ENCODE results near the gene ALG1. TPM values are rescaled to one million over a fixed set of nuclear protein-coding genes. Genes with fewer than 3 reads are reported as not detected.

Gene ALG1
- total and polyA plus RNA-seq, 2 of the 13 experiments (the other 11 are each of a cell fraction or from before 2014, with no cell fraction given), result 43.3 to 75.6 TPM

DNA sequence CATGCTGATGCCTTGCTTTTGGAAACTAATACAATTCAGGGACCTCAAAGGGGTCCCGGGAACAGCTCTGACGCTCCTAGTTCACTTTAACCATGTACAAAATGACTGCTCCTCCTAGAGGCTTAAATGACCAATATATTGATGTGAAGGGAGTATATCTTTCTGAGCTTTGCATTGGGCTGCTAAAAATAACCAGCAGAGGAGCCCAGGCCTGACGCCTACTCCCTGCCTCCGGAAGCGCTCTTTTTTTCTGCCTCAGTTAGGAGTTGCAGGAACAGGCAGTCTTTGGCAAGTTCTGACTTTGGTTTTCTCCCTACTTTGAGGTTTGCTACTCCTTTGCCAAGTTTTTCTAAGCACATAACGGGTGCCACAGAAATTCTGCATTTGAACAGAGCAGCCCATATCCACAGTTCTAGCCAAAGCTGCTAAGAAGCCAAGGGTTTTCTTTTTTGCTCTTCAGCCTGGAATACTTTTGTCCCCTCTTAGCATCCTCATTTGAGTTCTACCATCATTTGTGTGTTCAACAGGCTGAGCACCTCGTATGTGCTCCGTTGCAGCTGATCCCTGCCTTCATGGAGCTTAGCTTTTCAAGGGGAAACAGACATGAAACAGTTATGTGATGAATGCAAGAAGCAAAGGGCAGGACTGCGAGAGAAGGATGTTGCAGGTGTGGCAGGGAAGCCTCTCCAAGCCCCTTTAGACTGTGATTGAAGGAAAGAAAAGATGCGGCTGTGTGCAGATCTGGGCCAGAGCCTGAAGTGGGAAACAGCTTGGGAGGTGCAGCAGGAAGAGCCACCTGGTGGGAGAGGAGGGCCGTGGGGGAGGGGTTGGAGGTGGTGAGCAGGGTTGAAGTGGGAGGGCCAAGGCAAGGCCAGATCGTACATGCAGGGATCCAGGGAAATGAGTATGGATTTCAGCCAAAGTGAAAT, 35.2 kb upstream of the ALG1 start (continued):
- TF ChIP-seq, protein P1, sequence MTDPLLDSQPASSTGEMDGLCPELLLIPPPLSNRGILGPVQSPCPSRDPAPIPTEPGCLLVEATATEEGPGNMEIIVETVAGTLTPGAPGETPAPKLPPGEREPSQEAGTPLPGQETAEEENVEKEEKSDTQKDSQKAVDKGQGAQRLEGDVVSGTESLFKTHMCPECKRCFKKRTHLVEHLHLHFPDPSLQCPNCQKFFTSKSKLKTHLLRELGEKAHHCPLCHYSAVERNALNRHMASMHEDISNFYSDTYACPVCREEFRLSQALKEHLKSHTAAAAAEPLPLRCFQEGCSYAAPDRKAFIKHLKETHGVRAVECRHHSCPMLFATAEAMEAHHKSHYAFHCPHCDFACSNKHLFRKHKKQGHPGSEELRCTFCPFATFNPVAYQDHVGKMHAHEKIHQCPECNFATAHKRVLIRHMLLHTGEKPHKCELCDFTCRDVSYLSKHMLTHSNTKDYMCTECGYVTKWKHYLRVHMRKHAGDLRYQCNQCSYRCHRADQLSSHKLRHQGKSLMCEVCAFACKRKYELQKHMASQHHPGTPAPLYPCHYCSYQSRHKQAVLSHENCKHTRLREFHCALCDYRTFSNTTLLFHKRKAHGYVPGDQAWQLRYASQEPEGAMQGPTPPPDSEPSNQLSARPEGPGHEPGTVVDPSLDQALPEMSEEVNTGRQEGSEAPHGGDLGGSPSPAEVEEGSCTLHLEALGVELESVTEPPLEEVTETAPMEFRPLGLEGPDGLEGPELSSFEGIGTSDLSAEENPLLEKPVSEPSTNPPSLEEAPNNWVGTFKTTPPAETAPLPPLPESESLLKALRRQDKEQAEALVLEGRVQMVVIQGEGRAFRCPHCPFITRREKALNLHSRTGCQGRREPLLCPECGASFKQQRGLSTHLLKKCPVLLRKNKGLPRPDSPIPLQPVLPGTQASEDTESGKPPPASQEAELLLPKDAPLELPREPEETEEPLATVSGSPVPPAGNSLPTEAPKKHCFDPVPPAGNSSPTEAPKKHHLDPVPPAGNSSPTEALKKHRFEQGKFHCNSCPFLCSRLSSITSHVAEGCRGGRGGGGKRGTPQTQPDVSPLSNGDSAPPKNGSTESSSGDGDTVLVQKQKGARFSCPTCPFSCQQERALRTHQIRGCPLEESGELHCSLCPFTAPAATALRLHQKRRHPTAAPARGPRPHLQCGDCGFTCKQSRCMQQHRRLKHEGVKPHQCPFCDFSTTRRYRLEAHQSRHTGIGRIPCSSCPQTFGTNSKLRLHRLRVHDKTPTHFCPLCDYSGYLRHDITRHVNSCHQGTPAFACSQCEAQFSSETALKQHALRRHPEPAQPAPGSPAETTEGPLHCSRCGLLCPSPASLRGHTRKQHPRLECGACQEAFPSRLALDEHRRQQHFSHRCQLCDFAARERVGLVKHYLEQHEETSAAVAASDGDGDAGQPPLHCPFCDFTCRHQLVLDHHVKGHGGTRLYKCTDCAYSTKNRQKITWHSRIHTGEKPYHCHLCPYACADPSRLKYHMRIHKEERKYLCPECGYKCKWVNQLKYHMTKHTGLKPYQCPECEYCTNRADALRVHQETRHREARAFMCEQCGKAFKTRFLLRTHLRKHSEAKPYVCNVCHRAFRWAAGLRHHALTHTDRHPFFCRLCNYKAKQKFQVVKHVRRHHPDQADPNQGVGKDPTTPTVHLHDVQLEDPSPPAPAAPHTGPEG (CRISPR knock-in tag; IDR thresholded peaks at IDR 0.05), result no peak
- TF ChIP-seq PCBP2 (optimal IDR thresholded peaks at IDR 0.05; ENCODE audit: low read depth, low read length, poor library complexity, severe bottlenecking) (no peak), SAFB2 (CRISPR knock-in tag; IDR thresholded peaks at IDR 0.05; ENCODE audit: borderline replicate concordance, low read depth) (no peak), POLR2AphosphoS2 (IDR thresholded peaks at IDR 0.05; ENCODE audit: low read depth, low read length) (no peak), SIX1 (CRISPR knock-in tag; IDR thresholded peaks at IDR 0.05; ENCODE audit: borderline replicate concordance) (no peak), SALL1 (CRISPR knock-in tag; IDR thresholded peaks at IDR 0.05) (peak; percentile 38; the same call in 1 of the 2 replicates), ZNF709 (CRISPR knock-in tag; IDR thresholded peaks at IDR 0.05) (no peak), TMF1 (CRISPR knock-in tag; IDR thresholded peaks at IDR 0.05; ENCODE audit: low read depth) (0 out of 2 replicates have a peak, but pooled peaks have one; percentile 51), AHR (CRISPR knock-in tag; IDR thresholded peaks at IDR 0.05) (no peak), ZNF17 (CRISPR knock-in tag; IDR thresholded peaks at IDR 0.05) (no peak)
- TF ChIP-seq, protein P2, sequence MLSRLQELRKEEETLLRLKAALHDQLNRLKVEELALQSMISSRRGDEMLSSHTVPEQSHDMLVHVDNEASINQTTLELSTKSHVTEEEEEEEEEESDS (CRISPR knock-in tag; IDR thresholded peaks at IDR 0.05; ENCODE audit: borderline replicate concordance), result no peak
- TF ChIP-seq, protein P3, sequence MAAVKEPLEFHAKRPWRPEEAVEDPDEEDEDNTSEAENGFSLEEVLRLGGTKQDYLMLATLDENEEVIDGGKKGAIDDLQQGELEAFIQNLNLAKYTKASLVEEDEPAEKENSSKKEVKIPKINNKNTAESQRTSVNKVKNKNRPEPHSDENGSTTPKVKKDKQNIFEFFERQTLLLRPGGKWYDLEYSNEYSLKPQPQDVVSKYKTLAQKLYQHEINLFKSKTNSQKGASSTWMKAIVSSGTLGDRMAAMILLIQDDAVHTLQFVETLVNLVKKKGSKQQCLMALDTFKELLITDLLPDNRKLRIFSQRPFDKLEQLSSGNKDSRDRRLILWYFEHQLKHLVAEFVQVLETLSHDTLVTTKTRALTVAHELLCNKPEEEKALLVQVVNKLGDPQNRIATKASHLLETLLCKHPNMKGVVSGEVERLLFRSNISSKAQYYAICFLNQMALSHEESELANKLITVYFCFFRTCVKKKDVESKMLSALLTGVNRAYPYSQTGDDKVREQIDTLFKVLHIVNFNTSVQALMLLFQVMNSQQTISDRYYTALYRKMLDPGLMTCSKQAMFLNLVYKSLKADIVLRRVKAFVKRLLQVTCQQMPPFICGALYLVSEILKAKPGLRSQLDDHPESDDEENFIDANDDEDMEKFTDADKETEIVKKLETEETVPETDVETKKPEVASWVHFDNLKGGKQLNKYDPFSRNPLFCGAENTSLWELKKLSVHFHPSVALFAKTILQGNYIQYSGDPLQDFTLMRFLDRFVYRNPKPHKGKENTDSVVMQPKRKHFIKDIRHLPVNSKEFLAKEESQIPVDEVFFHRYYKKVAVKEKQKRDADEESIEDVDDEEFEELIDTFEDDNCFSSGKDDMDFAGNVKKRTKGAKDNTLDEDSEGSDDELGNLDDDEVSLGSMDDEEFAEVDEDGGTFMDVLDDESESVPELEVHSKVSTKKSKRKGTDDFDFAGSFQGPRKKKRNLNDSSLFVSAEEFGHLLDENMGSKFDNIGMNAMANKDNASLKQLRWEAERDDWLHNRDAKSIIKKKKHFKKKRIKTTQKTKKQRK (IDR thresholded peaks at IDR 0.05; ENCODE audit: low read length), result no peak
- TF ChIP-seq, protein P4, sequence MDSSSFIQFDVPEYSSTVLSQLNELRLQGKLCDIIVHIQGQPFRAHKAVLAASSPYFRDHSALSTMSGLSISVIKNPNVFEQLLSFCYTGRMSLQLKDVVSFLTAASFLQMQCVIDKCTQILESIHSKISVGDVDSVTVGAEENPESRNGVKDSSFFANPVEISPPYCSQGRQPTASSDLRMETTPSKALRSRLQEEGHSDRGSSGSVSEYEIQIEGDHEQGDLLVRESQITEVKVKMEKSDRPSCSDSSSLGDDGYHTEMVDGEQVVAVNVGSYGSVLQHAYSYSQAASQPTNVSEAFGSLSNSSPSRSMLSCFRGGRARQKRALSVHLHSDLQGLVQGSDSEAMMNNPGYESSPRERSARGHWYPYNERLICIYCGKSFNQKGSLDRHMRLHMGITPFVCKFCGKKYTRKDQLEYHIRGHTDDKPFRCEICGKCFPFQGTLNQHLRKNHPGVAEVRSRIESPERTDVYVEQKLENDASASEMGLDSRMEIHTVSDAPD (CRISPR knock-in tag; IDR thresholded peaks at IDR 0.05), result peak; percentile 43; the same call in 1 of the 2 replicates
- TF ChIP-seq, protein P5, sequence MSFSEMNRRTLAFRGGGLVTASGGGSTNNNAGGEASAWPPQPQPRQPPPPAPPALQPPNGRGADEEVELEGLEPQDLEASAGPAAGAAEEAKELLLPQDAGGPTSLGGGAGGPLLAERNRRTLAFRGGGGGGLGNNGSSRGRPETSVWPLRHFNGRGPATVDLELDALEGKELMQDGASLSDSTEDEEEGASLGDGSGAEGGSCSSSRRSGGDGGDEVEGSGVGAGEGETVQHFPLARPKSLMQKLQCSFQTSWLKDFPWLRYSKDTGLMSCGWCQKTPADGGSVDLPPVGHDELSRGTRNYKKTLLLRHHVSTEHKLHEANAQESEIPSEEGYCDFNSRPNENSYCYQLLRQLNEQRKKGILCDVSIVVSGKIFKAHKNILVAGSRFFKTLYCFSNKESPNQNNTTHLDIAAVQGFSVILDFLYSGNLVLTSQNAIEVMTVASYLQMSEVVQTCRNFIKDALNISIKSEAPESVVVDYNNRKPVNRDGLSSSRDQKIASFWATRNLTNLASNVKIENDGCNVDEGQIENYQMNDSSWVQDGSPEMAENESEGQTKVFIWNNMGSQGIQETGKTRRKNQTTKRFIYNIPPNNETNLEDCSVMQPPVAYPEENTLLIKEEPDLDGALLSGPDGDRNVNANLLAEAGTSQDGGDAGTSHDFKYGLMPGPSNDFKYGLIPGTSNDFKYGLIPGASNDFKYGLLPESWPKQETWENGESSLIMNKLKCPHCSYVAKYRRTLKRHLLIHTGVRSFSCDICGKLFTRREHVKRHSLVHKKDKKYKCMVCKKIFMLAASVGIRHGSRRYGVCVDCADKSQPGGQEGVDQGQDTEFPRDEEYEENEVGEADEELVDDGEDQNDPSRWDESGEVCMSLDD (CRISPR knock-in tag; IDR thresholded peaks at IDR 0.05; ENCODE audit: borderline replicate concordance), result 0 out of 2 replicates have a peak, but pooled peaks have one; percentile 48
